HCT116 (cell line): ENCODE data around the gene CGA. TPM values are rescaled to one million over a fixed set of nuclear protein-coding genes. Genes with fewer than 3 reads are reported as not detected.

ENCODE experiments used
- CBX3 ChIP-seq: IDR thresholded peaks from 2 replicates; pipeline ENCODE4 v1.6.1; 2012; ENCODE audit warnings: low read depth
- RAD21 ChIP-seq: IDR thresholded peaks from 2 replicates; pipeline ENCODE4 v1.6.1; 2012; ENCODE audit warnings: low read depth, mild to moderate bottlenecking
- SRF ChIP-seq: IDR thresholded peaks from 2 replicates; pipeline ENCODE4 v1.6.1; 2012; ENCODE audit warnings: low read depth
- YY1 ChIP-seq: IDR thresholded peaks from 2 replicates; pipeline ENCODE4 v1.6.1; 2011; ENCODE audit warnings: low read length, low read depth, moderate library complexity, mild to moderate bottlenecking; ENCODE audit not compliant: insufficient replicate concordance; ENCODE audit errors: extremely low read depth
- ZFX ChIP-seq: fragments of 450-650 bp; IDR thresholded peaks from 2 replicates; pipeline ENCODE4 v1.6.1; 2017
- ZNF274 ChIP-seq: fragments of 200-500 bp; sonication (Bioruptor generic); IDR thresholded peaks from 2 replicates; pipeline ENCODE4 v1.6.1; 2014; ENCODE audit warnings: mild to moderate bottlenecking, low read depth, low read length, inconsistent platforms
- total RNA-seq: library from RNA; stranded (reverse); gene quantifications from one replicate; pipeline ENCODE4 v1.2.1, GENCODE V29; 2021; ENCODE audit not compliant: unreplicated experiment
- TF ChIP-seq, protein P1 (sequence below): IDR thresholded peaks from 2 replicates; pipeline ENCODE4 v1.6.1; 2012; ENCODE audit warnings: low read depth
- TF ChIP-seq, protein P2 (sequence below): IDR thresholded peaks from 2 replicates; pipeline ENCODE4 v1.6.1; 2011; ENCODE audit warnings: mild to moderate bottlenecking, low read length, moderate library complexity; ENCODE audit not compliant: insufficient replicate concordance; ENCODE audit errors: extremely low read depth
- TF ChIP-seq, protein P3 (sequence below): IDR thresholded peaks from 2 replicates; pipeline ENCODE4 v1.6.1; 2012

CGA gene
- total RNA-seq, 1 experiment from 2014 or later: not detected

DNA sequence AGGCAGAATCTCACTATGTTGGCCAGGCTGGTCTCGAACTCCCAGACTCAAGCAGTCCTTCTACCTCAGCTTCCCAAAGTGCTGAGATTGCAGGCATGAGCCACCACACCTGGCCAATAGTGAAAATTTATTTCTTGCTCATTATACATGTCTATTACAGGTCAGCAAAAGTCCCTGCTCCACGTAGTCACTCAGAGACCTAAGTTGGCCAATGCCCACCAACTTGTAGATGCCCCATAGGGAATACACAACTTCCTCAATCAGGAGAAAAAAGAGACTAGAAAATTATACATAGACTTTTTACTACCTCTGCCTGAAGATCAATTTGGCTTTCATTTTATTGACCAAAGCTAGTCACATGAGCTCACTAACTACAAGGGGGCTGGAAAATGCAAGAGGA lies 22.0 kb upstream of the CGA start (continued):
- TF ChIP-seq, protein P1, sequence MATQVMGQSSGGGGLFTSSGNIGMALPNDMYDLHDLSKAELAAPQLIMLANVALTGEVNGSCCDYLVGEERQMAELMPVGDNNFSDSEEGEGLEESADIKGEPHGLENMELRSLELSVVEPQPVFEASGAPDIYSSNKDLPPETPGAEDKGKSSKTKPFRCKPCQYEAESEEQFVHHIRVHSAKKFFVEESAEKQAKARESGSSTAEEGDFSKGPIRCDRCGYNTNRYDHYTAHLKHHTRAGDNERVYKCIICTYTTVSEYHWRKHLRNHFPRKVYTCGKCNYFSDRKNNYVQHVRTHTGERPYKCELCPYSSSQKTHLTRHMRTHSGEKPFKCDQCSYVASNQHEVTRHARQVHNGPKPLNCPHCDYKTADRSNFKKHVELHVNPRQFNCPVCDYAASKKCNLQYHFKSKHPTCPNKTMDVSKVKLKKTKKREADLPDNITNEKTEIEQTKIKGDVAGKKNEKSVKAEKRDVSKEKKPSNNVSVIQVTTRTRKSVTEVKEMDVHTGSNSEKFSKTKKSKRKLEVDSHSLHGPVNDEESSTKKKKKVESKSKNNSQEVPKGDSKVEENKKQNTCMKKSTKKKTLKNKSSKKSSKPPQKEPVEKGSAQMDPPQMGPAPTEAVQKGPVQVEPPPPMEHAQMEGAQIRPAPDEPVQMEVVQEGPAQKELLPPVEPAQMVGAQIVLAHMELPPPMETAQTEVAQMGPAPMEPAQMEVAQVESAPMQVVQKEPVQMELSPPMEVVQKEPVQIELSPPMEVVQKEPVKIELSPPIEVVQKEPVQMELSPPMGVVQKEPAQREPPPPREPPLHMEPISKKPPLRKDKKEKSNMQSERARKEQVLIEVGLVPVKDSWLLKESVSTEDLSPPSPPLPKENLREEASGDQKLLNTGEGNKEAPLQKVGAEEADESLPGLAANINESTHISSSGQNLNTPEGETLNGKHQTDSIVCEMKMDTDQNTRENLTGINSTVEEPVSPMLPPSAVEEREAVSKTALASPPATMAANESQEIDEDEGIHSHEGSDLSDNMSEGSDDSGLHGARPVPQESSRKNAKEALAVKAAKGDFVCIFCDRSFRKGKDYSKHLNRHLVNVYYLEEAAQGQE: no peak
- TF ChIP-seq ZFX: no peak
- TF ChIP-seq, protein P2, sequence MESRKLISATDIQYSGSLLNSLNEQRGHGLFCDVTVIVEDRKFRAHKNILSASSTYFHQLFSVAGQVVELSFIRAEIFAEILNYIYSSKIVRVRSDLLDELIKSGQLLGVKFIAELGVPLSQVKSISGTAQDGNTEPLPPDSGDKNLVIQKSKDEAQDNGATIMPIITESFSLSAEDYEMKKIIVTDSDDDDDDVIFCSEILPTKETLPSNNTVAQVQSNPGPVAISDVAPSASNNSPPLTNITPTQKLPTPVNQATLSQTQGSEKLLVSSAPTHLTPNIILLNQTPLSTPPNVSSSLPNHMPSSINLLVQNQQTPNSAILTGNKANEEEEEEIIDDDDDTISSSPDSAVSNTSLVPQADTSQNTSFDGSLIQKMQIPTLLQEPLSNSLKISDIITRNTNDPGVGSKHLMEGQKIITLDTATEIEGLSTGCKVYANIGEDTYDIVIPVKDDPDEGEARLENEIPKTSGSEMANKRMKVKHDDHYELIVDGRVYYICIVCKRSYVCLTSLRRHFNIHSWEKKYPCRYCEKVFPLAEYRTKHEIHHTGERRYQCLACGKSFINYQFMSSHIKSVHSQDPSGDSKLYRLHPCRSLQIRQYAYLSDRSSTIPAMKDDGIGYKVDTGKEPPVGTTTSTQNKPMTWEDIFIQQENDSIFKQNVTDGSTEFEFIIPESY: no peak
- TF ChIP-seq CBX3: no peak
- no peak for TF ChIP-seq RAD21
- no peak for TF ChIP-seq YY1
- no peak for TF ChIP-seq ZNF274
- TF ChIP-seq, protein P3, sequence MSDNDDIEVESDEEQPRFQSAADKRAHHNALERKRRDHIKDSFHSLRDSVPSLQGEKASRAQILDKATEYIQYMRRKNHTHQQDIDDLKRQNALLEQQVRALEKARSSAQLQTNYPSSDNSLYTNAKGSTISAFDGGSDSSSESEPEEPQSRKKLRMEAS: no peak
- no peak for TF ChIP-seq SRF
